H54 (cell line): ENCODE data around the gene DCTN1.

Experiments used
- DNase-seq: peaks from one replicate; pipeline ENCODE4 v3.0.0; 2011; ENCODE audit warnings: low spot score, mixed read lengths; ENCODE audit not compliant: insufficient read length
- FAIRE-seq: peaks from 3 replicates; lab custom pipeline; 2011; peaks lifted over from hg19 to GRCh38; lab: Jason Lieb, UNC
- POLR2A ChIP-seq: IDR thresholded peaks from 2 replicates; pipeline ENCODE4 v1.6.1; 2011; ENCODE audit warnings: low read depth, mild to moderate bottlenecking, low read length

The DCTN1 gene

DNA sequence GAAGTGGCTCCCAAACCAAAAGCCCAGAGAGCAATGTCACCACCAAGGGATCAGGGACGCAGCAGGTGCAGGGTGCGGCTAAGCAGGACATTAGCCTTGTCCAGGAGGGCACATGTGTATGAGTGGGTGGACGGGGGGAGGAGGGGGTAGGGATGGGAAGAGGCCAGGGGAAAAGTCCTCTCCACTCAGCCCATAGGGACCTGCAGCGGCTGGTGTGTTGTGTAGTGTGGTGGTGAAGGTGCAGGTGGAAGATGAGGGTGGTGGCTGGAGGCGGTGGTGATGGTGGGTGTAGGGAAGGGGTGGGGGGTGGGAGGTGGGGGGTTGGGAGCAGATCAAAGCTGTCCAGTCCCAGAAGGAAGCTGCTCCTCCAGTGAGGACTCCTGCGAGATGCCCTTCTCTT, 37.7 kb upstream of the DCTN1 start:
- TF ChIP-seq POLR2A: no peak
- DNase-seq: no peak
- no peak for FAIRE-seq

DNA sequence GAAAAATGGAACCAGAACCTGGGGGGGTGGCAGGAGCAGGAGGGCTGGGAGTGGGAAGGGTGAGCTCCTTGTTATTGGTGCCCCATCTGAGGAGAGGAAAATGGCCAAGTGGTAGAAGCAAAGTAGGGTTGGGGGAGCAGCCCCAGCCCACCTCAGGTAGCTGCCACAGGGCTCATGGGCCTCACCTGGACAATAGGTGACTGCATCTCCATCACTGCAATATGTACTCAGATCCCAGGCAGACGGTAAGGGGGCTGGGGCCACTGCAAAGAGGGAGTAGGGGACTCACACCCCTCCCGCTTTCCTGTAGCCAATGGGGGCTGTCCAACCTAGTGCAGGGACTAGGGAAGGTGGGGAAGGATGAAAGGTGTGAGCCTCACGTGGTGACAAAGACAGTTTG, 37.1 kb upstream of the DCTN1 start:
- no peak for DNase-seq
- no peak for TF ChIP-seq POLR2A
- no peak for FAIRE-seq

DNA sequence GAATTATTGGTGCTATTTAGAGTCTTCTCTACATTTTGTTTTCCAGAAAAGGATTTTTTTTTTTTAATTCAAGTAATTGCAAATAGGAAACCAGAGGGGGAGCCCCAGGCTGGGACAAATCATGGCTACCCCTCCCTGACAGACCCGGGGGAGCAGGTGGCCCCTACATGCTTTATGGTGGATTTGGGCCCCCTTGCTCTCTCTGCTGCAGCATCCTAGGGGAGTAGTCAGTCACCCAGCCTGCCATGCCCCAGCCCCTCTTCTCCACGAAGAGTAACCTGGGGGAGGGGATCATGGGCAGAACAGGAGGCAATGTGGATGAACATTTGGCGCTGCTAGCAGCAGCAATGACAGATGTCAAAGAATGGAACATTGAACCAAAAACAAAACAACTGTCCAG, 36.7 kb upstream of the DCTN1 start:
- no peak for TF ChIP-seq POLR2A
- DNase-seq (no peak), FAIRE-seq (no peak)

DNA sequence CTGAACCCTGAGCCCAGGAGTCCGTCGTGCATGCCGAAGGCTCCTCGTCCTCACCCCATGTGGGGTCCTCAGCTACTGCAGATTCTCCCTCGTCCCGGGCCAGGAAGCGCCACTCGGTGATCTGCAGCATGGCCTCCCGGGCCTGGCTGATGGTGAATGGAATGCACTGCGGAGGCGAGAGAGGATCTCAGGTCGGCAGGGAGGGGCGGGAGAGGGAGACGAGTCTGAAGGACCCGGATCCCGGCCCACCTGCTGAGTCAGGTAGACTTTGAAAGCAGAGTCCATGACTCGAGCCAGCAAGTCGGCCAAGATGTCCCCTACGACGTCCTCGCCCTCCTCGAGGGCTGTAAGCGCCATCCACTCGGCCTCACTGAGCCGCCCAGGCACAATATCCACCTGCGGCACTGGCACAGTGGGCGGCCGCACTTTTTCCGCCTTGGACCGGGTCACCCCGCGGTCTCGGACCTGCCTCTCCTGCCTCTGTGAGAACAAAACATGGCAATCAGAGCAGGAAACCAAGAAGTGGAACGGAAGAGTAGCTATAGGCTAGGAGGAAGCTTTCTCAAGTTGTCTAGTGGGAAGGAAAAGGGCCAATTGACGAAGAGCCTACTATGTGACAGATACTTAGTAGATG, 35.8 kb upstream of the DCTN1 start:
- no peak for TF ChIP-seq POLR2A
- FAIRE-seq: no peak
- no peak for DNase-seq

DNA sequence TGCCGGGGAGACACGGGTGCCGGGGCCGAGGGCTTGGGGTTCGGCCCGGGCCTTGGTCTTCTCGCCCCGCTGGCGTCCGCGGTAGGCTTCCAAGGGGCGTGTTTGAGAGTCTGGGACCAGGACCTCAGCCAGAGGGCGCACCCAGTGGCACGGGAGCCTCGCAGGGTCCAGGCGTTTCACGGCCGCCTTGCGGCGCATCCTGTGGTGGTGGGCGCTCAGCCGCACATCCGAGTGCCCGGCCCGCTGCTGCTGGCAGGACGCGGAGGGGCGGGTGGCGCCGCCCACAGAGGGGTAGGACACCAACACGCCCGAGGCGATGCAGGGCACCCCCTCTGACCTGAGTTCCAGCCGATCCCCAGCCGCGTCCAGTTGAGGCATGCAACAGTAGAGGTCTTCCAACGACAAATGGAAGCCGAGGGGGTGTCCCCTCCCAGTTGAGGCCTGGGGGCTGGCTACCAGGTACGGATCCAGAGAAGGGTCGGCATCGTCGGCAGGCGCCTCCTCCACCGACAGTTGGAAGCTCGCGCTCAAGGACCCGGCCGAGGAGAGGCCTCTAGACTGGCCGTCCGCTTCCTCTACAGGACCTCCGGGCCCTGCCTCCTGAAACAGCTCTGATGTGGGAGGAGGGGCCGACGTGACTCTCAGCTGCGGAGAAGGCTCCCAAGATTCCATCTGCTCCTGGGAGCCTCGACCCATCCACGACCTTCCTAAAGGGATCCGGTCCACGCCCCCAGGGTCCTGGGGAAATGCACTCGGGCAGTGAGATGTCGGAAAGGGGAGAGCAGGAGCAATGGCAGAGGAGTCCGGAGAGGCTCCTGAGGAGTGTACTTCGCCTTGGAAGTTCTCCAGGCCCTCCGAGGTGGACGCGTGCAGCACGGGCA, 35.0 kb upstream of the DCTN1 start:
- DNase-seq (no peak), FAIRE-seq (no peak)
- TF ChIP-seq POLR2A: no peak

DNA sequence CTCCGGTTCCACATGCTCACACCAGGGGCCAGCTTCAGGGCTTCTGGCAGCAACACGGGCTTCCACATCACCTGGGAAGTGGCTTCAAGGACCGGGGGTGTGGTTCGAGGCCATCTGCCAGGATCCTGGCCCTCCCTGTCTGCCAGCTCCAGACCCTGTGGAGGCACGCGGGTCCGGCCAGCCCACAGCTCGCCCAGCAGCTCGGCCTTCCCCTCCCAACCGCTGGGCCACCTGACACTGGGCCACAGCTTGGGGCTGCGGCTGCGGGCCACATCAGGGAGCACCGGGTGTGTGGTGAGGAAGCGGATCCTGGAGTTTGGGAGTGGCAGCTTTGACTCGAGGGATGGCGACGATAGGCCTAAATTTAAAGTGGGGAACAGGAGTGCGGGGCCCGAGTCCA, 34.3 kb upstream of the DCTN1 start:
- TF ChIP-seq POLR2A: no peak
- FAIRE-seq (no peak), DNase-seq (no peak)

DNA sequence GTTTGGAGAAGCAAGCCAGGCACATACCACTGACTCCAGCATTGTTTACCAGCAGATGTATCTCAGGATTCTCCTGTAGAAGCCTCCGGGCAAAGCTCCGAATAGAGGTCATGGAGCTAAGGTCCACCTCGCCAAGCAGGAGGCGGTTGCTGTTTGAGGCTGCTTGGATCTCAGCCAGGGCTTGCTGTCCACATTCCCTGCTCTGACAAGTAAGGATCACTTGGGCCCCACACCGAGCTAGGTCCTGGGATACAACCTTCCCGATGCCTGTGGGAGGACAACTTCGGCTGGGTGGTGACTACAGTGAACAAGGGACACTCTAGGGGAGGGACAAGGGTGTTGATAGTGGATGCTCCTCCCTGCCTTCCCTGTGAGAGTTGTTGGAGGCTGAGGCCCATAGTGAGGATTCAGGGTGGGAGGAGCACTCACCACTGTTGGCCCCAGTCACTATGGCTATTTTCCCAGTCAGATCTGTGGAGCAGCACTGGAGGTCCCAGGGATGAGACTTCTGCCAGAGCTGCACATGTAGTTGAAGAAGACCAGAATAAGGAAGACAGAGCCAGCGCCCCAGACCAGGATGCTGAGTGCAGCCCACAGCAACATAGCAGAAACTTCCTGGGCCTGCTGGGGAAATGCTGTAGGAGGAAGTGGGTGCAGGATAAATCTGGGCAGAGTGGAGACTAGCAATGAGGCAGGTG, 33.0 kb upstream of the DCTN1 start:
- no peak for DNase-seq
- no peak for TF ChIP-seq POLR2A
- no peak for FAIRE-seq

DNA sequence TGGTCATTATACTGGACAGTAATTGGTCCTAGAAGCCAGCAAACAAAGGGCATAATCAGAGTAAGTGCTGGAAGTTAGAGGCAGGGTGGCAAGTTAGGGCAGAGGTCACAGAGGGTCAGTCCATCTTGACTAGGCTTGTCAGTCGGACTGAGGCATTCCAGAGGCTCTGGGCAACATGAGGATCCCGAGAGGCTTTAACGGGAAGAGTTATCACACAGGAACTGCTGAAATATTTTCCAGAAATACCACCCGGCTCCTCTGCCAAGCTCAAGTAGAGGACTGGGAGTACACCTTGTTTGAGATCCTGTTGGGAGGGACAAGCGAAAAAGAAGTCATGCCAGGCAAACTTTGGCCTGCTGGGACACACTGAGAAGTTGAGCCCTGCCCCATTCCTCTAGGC, 27.6 kb upstream of the DCTN1 start:
- FAIRE-seq (no peak), DNase-seq (no peak)
- TF ChIP-seq POLR2A: no peak

DNA sequence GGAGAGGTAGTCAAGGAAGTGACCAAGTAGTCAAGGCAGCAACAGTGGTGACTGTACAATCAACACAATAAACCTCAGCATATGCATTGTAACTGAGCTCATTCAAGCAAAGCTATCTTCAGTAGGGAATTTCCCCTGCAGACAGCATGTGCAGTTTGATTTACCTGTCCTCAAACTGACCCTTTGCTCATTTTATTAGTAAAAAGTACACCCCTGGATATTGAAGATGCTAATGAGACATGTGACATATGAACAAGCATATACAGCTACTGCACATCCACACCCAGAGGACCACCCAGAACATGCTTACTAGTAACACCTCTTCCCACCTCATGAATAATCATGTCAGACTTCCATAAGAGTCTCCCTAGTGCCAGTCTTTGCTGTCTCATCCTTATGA, 25.9 kb upstream of the DCTN1 start:
- no peak for TF ChIP-seq POLR2A
- FAIRE-seq (no peak), DNase-seq (no peak)

DNA sequence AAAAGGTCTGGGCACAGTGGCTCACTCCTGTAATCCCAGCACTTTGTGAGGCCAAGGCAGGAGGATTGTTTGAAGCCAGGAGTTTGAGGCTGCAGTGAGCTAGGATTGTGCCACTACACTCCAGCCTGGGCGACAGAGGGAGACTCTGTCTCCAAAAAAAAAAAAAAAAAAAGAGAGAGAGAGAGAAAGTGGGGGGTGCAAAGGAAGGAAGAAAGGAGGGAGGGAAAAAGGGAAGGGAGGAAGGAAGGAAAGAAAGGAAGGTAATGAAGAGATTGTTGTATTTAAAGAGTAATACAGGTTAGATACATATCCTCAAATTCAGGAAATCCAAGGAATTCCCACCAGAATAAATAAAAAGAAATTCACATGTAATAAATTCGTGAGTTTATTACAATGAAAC, 21.8 kb upstream of the DCTN1 start:
- TF ChIP-seq POLR2A: no peak
- DNase-seq (no peak), FAIRE-seq (no peak)

DNA sequence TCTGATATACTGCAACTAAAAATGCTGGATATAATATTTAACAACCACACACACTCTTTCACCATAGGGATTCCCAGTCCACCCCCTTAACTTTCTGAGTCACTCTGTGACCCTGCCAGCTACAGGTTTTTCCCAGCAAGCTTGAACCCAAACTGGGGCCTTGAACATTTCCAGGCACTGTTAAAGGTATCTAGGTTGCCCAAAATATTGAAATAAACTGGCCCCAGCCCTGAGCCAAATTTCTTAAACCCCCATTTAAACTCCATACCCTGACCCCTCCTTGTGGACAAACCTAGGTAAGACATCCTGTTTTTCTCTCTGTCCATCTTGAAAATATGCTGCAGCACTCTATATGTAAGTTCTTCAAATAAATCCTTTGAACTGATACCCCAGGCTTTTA, 19.7 kb upstream of the DCTN1 start:
- peak; percentile 11 for FAIRE-seq
- no peak for DNase-seq
- no peak for TF ChIP-seq POLR2A

DNA sequence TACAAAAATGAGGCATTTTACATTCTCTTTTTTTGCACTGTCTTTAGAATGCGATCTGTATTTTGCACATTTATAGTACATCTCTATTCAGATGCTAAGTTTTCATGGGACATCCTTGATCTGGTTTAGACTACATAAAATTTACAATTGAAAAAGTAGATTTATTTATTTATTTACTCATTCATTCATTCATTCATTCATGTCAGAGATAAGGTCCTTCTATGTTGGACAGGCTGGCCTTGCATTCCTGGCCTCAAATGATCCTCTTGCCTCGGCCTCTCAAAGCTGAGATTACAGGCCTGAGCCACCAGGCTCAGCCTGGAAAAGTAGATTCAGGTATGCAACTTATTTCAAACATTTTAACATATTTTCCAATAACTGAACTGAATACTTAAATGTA, 16.0 kb upstream of the DCTN1 start:
- no peak for TF ChIP-seq POLR2A
- no peak for FAIRE-seq

DNA sequence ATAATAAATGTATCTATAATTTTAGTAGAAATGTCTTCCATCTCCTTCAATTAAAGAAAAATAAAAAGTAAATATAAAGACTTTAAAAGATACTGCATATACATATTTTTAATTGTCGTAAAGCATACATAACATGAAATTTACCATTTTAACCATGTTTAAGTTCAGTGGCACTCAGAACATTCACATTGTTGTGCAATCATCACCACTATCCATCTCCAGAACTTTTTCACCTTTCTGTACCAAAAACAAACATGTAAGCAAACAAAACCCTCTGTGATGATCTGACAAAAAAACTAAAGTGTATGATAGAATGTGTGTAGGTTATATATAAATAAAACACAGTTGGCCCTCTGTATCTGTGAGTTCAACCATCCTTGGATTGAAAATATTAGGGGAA, 13.4 kb upstream of the DCTN1 start:
- FAIRE-seq (no peak), DNase-seq (no peak)
- TF ChIP-seq POLR2A: no peak

More for the DNA sequence above, 16.0 kb upstream of the DCTN1 start:
- DNase-seq: no peak

DNA sequence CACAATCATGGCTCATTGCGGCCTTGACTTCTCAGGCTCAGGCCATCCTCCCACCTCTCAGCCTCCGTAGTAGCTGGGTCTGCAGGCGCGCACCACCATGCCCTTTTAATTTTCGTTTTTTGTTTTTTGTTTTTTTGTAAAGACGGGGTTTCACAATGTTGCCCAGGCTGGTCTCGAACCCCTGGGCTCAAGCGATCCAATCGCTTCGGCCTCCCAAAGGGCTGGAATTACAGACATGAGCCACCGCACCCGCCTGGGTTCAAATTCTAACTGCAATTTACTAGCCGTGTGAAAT, 12.3 kb upstream of the DCTN1 start:
- DNase-seq: no peak
- TF ChIP-seq POLR2A: no peak
- FAIRE-seq: no peak
